Trophoblast cell (in vitro differentiated cells and primary cell): ENCODE data around the gene COL18A1.

Experiments used
- DNase-seq, 2 donors: peaks; one replicate each; pipeline ENCODE4 v3.0.0-alpha.2; 2016
- H2AFZ ChIP-seq: 2 replicates; pipeline ENCODE4 v1.6.1; 2013; ENCODE audit warnings: low read length, moderate library complexity, mild to moderate bottlenecking; ENCODE audit not compliant: insufficient read depth, poor library complexity
- H2AK5ac ChIP-seq: 2 replicates; pipeline ENCODE4 v1.6.1; 2013; ENCODE audit warnings: mild to moderate bottlenecking, low read length
- H2BK120ac ChIP-seq: 2 replicates; pipeline ENCODE4 v1.6.1; 2013; ENCODE audit warnings: low read length, mild to moderate bottlenecking, moderate library complexity; ENCODE audit not compliant: insufficient read depth, poor library complexity
- H2BK12ac ChIP-seq: 2 replicates; pipeline ENCODE4 v1.6.1; 2013; ENCODE audit warnings: mild to moderate bottlenecking, low read length, moderate library complexity
- H2BK5ac ChIP-seq: 2 replicates; pipeline ENCODE4 v1.6.1; 2013; ENCODE audit warnings: low read length, low read depth, moderate library complexity, mild to moderate bottlenecking; ENCODE audit not compliant: poor library complexity
- H3K14ac ChIP-seq: 2 replicates; pipeline ENCODE4 v1.6.1; 2013; ENCODE audit warnings: mild to moderate bottlenecking, low read length
- H3K18ac ChIP-seq: 2 replicates; pipeline ENCODE4 v1.6.1; 2013; ENCODE audit warnings: mild to moderate bottlenecking, low read length
- H3K23ac ChIP-seq: 2 replicates; pipeline ENCODE4 v1.6.1; 2013; ENCODE audit warnings: low read length
- H3K27ac ChIP-seq: 2 replicates; pipeline ENCODE4 v1.5.1; 2013; ENCODE audit warnings: low read depth, mild to moderate bottlenecking, inconsistent platforms, low read length, moderate library complexity
- H3K27me3 ChIP-seq: 2 replicates; pipeline ENCODE4 v1.6.1; 2013; ENCODE audit warnings: inconsistent platforms, mild to moderate bottlenecking, low read length, moderate library complexity; ENCODE audit not compliant: insufficient read depth
- H3K36me3 ChIP-seq, 2 experiments: 1 replicate in 1 of 2; 2 replicates in 1 of 2; pipeline ENCODE4 v1.6.1; 2013; ENCODE audit warnings: low read length in 2 of 2, mild to moderate bottlenecking in 2 of 2, moderate library complexity in 1 of 2; ENCODE audit not compliant: insufficient read depth in 2 of 2, control insufficient read depth in 1 of 2
- H3K4ac ChIP-seq: 2 replicates; pipeline ENCODE4 v1.6.1; 2013; ENCODE audit warnings: low read depth, mild to moderate bottlenecking, low read length, moderate library complexity
- H3K4me1 ChIP-seq, 2 experiments: 1 replicate in 1 of 2; 2 replicates in 1 of 2; pipeline ENCODE4 v1.6.1; 2013; ENCODE audit warnings: low read length in 2 of 2, mild to moderate bottlenecking in 2 of 2, moderate library complexity in 1 of 2; ENCODE audit not compliant: insufficient read depth in 2 of 2, control insufficient read depth in 1 of 2
- H3K4me2 ChIP-seq: 2 replicates; pipeline ENCODE4 v1.6.1; 2013; ENCODE audit warnings: inconsistent platforms, mild to moderate bottlenecking, low read length, moderate library complexity
- H3K4me3 ChIP-seq: 2 replicates; pipeline ENCODE4 v1.5.1; 2013; ENCODE audit warnings: mild to moderate bottlenecking, low read depth, low read length, inconsistent platforms
- H3K79me1 ChIP-seq: one replicate; pipeline ENCODE4 v1.6.1; 2013; ENCODE audit warnings: low read length
- H3K79me2 ChIP-seq: 2 replicates; pipeline ENCODE4 v1.6.1; 2013; ENCODE audit warnings: low read length, mild to moderate bottlenecking; ENCODE audit not compliant: control insufficient read depth, insufficient read depth, poor library complexity
- H3K9ac ChIP-seq: 2 replicates; pipeline ENCODE4 v1.6.1; 2013; ENCODE audit warnings: mild to moderate bottlenecking, low read length
- H3K9me3 ChIP-seq: 2 replicates; pipeline ENCODE4 v1.6.1; 2013; ENCODE audit warnings: low read depth, mild to moderate bottlenecking, control low read depth, inconsistent platforms, low read length; ENCODE audit not compliant: insufficient read depth
- H4K12ac ChIP-seq: 2 replicates; pipeline ENCODE4 v1.6.1; 2013; ENCODE audit warnings: low read depth, mild to moderate bottlenecking, low read length, moderate library complexity
- H4K8ac ChIP-seq: 2 replicates; pipeline ENCODE4 v1.6.1; 2013; ENCODE audit warnings: low read depth, mild to moderate bottlenecking, low read length, moderate library complexity
- H4K91ac ChIP-seq: one replicate; pipeline ENCODE4 v1.6.1; 2013; ENCODE audit warnings: low read depth, mild to moderate bottlenecking, low read length, moderate library complexity
- WGBS: extraction: QIAGEN DNeasy Blood & Tissue Kit; methylation state at CpG from one replicate; pipeline ENCODE4 v1.1.7; 2013; ENCODE audit warnings: missing lambda C conversion rate; ENCODE audit not compliant: insufficient read length, insufficient coverage; ENCODE audit errors: extremely low coverage; 5-methylcytosine and 5-hydroxymethylcytosine counted together

COL18A1 gene

DNA sequence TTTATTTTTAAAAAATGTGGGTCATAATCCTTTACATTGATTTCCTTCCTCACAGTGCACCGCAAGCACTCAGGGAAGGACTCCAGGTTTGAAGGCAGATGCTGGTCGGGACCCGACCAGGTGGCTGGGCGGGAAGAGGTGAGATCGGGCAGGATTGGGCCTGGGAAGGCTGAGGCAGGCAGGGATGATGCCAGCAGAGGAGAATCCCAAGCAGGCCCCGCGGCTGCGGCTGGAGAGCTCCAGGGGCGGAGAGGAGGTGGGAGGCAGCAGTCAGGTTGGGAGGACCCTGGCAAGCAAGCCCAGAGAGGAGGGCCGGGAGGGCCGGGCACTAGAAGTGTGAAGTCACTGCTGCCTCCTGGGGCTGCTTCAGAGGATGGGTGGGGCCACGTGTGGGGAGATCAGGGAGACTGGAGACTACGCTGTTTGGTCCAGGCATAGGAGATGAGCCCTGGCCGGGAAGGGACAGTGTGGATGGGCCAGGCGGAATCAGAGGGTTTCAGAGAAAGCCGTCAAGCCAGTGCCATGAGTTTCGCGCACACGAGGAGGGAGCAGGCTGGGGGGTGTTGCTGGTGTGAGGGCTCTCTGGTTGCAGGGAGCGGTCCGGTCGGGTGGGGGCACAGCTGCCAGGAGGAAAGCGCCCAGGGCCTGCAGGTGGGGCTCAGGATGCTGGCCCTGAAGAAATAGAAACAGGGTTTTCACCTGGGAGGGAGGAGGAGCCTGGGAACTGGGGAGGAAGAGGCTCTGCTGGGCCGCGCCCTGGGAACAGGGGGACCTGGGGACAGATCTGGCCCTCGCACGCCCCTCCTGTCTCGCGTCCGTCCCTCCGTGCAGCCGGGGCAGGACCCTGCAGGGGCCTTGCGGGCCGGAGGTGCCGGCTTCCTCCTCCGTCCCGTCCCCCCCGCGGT lies 888 bp upstream of the COL18A1 start:
- peaks cover 36 to 37% of the 10 kb centered on the region in 2 experiments for H3K4me1 ChIP-seq
- DNase-seq = no peak
- H4K8ac ChIP-seq = peak overlapping the region; percentile 44
- H3K4me2 ChIP-seq = peak overlapping the region; percentile 85
- H3K9ac ChIP-seq = no peak overlapping the region
- H2AFZ ChIP-seq = peak overlapping the region; percentile 86
- H3K79me2 ChIP-seq = peaks cover 19% of the 10 kb centered on the region
- H3K23ac ChIP-seq = no peak overlapping the region
- WGBS = no CpG with 5 or more reads among the region's 39 CpGs
- peak overlapping the region; percentile 67 for H2BK12ac ChIP-seq
- H4K12ac ChIP-seq = peak overlapping the region; percentile 65
- H2AK5ac ChIP-seq = peak overlapping the region; percentile 61
- peak overlapping the region; percentile 29 for H2BK5ac ChIP-seq
- peak overlapping the region; percentile 78 for H3K18ac ChIP-seq
- peak overlapping the region; percentile 59 for H3K4ac ChIP-seq
- H3K79me1 ChIP-seq = peaks cover 35% of the 10 kb centered on the region
- peaks cover 3 to 8% of the 10 kb centered on the region in 2 experiments for H3K36me3 ChIP-seq
- no peaks in the 10 kb centered on the region for H3K9me3 ChIP-seq
- H3K14ac ChIP-seq = peak overlapping the region; percentile 63
- peak overlapping the region; percentile 91 for H4K91ac ChIP-seq
- peak overlapping the region; percentile 79 for H2BK120ac ChIP-seq
- peak overlapping the region; percentile 49 for H3K27ac ChIP-seq
- H3K4me3 ChIP-seq = peak overlapping the region; percentile 57
- no peaks in the 10 kb centered on the region for H3K27me3 ChIP-seq

- peak overlapping the region; percentile 59 for H2AK5ac ChIP-seq
- peak overlapping the region; percentile 71 for H3K9ac ChIP-seq
- H3K79me1 ChIP-seq = peaks cover 35% of the 10 kb centered on the region
- no CpG with 5 or more reads among the region's 86 CpGs for WGBS
- DNase-seq = no peak
- peak overlapping the region; percentile 77 for H3K27ac ChIP-seq
- H3K27me3 ChIP-seq = no peaks in the 10 kb centered on the region
- no peaks in the 10 kb centered on the region for H3K9me3 ChIP-seq
- peaks cover 12% of the 10 kb centered on the region in 2 experiments for H3K36me3 ChIP-seq
- H2BK5ac ChIP-seq = peak overlapping the region; percentile 67
- H2AFZ ChIP-seq = peak overlapping the region; percentile 21
- peak overlapping the region; percentile 62 for H2BK120ac ChIP-seq
- H3K23ac ChIP-seq = no peak overlapping the region
- peak overlapping the region; percentile 43 for H3K14ac ChIP-seq
- peaks cover 30% of the 10 kb centered on the region for H3K79me2 ChIP-seq
- H4K12ac ChIP-seq = peak overlapping the region; percentile 31
- peak overlapping the region; percentile 77 for H4K91ac ChIP-seq
- H3K4me3 ChIP-seq = peak overlapping the region; percentile 90
- H2BK12ac ChIP-seq = peak overlapping the region; percentile 42
- peak overlapping the region; percentile 72 for H3K4me2 ChIP-seq
- H4K8ac ChIP-seq = peak overlapping the region; percentile 54
- peaks cover 43 to 46% of the 10 kb centered on the region in 2 experiments for H3K4me1 ChIP-seq
- peak overlapping the region; percentile 53 for H3K4ac ChIP-seq
- peak overlapping the region; percentile 69 for H3K18ac ChIP-seq
Measured at GRCh38 chr21:45405271-45405818, 380 bp downstream of the COL18A1 start.

GRCh38 chr21:45405819-45406762 lies 1.1 kb downstream of the COL18A1 start:
- no peaks in the 10 kb centered on the region for H3K9me3 ChIP-seq
- no peak for DNase-seq
- no CpG with 5 or more reads among the region's 83 CpGs for WGBS

More at GRCh38 chr21:45405819-45406762, 1.1 kb downstream of the COL18A1 start:
- Histone ChIP-seq H3K9ac (peak overlapping the region; percentile 71), H3K18ac (peak overlapping the region; percentile 55), H3K36me3 (peaks cover 17% of the 10 kb centered on the region in 2 experiments), H3K4me2 (peak overlapping the region; percentile 72), H3K14ac (peak overlapping the region; percentile 34), H3K23ac (no peak overlapping the region), H2BK120ac (peak overlapping the region; percentile 45), H4K12ac (peak overlapping the region; percentile 51), H3K79me1 (peaks cover 35% of the 10 kb centered on the region), H4K8ac (peak overlapping the region; percentile 54), H3K4me1 (peaks cover 46 to 48% of the 10 kb centered on the region in 2 experiments), H2AFZ (peak overlapping the region; percentile 21), H4K91ac (peak overlapping the region; percentile 77), H3K27me3 (no peaks in the 10 kb centered on the region), H2BK12ac (peak overlapping the region; percentile 42), H3K4ac (peak overlapping the region; percentile 53), H2AK5ac (peak overlapping the region; percentile 59), H3K4me3 (peak overlapping the region; percentile 90), H3K79me2 (peaks cover 36% of the 10 kb centered on the region), H2BK5ac (peak overlapping the region; percentile 67), H3K27ac (peak overlapping the region; percentile 77)
